Fibroblast of pulmonary artery (primary cell): Measurements from ENCODE around the gene CEBPZ.
A peak's percentile ranks its signal among the peaks of the same experiment; 100 is the strongest.
"Not testable (repeated sequence)": the region's sequence is repeated elsewhere in the genome, so short reads cannot be mapped to it uniquely, and the experiment has no call there.

ENCODE experiments used
- DNase-seq: peaks from one replicate; pipeline ENCODE4 v3.0.0-alpha.2; 2010; ENCODE audit warnings: low read depth
- H3K4me3 ChIP-seq: replicated peaks from 2 replicates; pipeline ENCODE4 v1.5.1; 2011; ENCODE audit warnings: low read depth, mild to moderate bottlenecking, control low read depth, low read length, moderate library complexity
- TF ChIP-seq, protein P1 (sequence below): IDR thresholded peaks from 2 replicates; pipeline ENCODE4 v1.5.1; 2011; ENCODE audit warnings: mild to moderate bottlenecking, control low read depth, low read length, inconsistent platforms; ENCODE audit errors: missing control alignments

CEBPZ gene

DNA sequence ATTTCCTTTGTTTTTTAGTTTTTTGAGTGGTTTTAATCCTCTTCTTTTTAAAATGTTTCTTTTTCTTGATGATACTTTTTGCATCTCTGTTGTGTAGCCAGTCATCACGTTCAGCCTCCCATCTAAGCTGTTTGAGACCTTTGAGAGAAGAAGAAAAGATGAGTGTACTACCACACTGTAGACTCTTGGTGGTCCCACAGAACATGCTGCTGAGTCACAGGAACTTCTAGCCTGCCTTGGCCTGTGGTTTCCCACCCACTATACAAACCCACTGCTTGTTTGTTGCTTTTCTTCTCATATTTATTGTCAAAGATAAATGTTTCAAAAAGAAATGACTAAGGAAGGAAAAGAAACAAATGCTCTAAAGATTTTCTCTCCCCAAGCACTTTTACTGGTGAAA, 29.6 kb downstream of the CEBPZ start:
- H3K4me3 ChIP-seq: no peak overlapping the region
- TF ChIP-seq, protein P1, sequence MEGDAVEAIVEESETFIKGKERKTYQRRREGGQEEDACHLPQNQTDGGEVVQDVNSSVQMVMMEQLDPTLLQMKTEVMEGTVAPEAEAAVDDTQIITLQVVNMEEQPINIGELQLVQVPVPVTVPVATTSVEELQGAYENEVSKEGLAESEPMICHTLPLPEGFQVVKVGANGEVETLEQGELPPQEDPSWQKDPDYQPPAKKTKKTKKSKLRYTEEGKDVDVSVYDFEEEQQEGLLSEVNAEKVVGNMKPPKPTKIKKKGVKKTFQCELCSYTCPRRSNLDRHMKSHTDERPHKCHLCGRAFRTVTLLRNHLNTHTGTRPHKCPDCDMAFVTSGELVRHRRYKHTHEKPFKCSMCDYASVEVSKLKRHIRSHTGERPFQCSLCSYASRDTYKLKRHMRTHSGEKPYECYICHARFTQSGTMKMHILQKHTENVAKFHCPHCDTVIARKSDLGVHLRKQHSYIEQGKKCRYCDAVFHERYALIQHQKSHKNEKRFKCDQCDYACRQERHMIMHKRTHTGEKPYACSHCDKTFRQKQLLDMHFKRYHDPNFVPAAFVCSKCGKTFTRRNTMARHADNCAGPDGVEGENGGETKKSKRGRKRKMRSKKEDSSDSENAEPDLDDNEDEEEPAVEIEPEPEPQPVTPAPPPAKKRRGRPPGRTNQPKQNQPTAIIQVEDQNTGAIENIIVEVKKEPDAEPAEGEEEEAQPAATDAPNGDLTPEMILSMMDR: no peak
- no peak for DNase-seq

DNA sequence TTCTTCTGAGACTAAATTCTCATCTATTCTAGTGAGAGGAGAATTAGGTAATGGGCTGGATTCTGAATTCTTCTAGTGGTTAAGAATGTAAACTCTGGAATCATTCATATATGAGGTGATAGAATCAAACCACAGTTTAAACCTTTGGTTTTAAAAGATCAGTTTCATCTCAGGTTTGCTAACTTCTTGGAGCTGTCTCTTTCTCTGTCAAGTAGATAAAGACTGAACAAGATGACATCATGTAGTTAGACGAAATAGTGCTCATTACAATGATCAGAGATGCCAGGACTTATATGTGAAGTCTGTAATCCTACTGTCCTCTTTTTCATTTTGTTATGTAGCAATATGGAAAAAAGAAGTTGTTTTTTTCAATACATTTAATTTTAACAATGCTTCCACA, 30.2 kb downstream of the CEBPZ start:
- TF ChIP-seq, protein P1: no peak
- DNase-seq: no peak
- no peak overlapping the region for H3K4me3 ChIP-seq

DNA sequence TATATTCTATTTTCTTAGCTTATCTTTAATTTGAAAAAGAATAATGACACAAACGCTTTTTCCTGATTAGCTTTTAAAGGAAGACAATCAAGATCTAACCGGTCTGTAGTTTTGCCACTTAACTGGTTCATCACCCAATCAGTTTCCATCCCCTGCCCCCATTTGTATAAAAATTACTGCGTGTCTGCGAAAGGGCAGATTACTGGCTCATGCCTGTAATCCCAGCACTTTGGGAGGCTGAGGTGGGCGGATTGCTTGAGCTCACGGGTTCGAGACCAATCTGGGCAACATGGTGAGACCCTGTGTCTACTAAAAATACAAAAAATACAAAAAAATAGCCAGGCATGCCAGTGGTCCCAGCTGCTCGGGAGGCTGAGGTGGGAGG, 32.7 kb downstream of the CEBPZ start:
- TF ChIP-seq, protein P1: no peak
- no peak overlapping the region for H3K4me3 ChIP-seq
- DNase-seq: no peak

DNA sequence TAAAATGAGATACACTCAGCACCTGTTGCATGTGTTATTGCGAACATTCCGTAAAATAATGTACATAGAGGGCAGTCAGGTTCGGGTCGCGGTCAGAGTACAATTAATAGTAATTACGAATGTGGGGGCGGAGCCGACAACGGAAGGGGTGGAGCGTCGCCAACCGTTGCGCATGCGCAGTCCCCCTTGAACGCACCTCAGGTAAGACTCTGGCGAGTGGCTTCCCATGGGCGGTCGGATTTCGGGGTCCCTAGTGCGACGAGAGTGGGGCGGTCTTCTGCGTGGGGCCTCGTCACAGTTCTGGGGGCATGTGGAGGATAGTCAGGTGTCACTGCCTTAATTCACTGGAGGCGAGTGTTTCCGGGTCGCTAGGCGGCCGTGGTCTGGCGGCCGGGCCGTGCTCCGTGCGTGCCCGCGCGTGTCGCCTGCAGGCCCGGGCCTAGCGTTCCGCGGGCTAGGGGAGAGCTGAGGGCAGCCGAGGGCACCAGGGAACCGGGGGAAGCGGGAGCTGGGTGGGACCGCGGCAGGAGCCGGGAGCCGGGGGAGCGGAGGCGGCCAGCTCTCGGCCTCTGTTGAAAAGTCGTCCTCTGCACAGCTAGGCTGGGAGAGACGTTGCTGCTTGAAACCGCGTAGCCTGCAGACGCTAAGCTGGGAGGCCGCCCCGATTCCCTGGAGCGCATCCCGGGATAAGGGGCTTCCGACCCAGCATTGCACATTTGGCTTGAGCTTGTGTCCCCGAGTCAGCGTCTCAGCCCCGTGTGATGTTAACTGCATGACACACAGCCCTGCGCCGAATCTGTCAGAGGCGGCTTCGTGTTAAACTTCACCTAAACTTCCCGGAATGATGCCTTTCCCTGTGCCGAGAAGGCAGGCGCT, 34.8 kb downstream of the CEBPZ start, which contains the start of gene CEBPZOS:
Gene CEBPZOS (plus strand): TSS at position 177 of the 876 bp plus-strand sequence. CDS start 3,209 bp downstream, outside the sequence.
- H3K4me3 ChIP-seq: peak within 1 kb of the TSS; percentile 86
- TF ChIP-seq, protein P1: no peak
- DNase-seq: peak; percentile 82

DNA sequence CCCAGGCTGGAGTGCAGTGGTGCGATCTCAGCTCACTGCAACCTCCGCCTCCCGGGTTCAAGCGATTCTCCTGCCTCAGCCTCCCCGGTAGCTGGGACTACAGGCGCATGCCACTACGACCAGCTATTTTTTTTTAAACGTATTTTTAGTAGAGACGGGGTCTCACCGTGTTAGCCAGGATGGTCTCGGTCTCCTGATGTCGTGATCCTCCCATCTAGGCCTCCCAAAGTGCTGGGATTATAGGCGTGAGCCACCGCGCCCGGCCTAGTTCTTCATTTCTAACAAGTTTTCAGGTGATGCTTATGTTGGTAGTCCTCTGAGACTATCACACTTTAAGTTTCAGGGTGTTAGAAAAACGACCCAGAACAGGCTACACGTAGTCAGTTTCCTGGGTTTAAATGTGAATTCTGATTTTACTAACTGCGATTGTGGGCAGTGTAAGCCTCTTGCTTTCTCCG, 35.5 kb downstream of the CEBPZ start:
- DNase-seq: not testable (repeated sequence)
- H3K4me3 ChIP-seq: peak overlapping the region; percentile 86

DNA sequence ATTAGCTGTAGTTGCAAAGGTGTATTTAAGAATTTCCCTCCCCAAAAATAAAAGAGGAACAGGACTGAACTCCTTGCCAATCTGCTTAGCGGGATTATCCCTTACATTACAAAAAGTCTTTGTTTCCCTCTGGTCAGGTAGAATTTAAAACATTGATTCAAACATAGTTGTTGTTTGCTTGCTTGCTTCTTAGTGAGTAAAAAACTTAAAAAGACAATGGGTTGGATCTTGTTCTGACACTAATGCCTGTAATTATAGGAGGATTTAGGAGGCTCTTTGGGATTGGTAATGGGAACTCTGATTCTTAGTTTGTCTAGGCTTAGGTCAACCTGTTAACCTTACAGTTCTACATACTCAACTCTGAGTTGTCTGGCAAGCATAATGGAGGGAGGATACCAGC, 38.8 kb downstream of the CEBPZ start:
- TF ChIP-seq, protein P1: no peak
- H3K4me3 ChIP-seq: no peak overlapping the region
- DNase-seq: no peak

DNA sequence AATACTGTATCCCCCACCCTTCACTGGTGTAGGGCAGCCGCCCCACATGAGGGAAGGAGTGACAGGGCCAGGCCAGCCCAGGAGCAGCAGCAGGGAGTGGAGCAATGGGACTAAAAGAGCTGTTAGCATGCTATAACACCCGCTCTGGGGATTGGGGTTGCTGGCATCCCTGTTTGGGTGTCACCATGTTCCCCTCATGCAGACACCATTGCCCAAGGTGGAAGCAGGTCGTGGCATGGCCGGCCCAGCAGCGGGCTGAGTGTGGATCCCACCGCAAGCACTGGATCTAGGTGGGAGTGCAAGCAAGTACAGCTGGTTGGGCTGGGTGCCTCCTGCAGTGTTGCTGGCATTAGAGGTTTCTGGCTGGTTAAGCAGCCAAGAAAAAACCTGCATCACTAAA, 39.6 kb downstream of the CEBPZ start:
- TF ChIP-seq, protein P1: no peak
- DNase-seq: no peak

More for the DNA sequence above, 39.6 kb downstream of the CEBPZ start:
- H3K4me3 ChIP-seq: no peak overlapping the region
